ENCODE results near the gene TMEM167B. TPM values are rescaled to one million over a fixed set of nuclear protein-coding genes. Genes with fewer than 3 reads are reported as not detected.
"Not testable (repeated sequence)": the region's sequence is repeated elsewhere in the genome, so short reads cannot be mapped to it uniquely, and the experiment has no call there.

Gene TMEM167B
- total RNA-seq, 1 experiment from 2014 or later: 21.4 TPM

GRCh38 chr1:109142260-109142659 lies 51.7 kb downstream of the TMEM167B start:
- ChIA-PET CTCF (no interaction called here), RAD21 (ENCODE audit: low non-redundant PET in 1 of 2, low total read pairs in 2 of 2, uncharacterized antibody in 2 of 2, unreplicated experiment in 2 of 2) (no interaction called here), POLR2A (no interaction called here)
- ATAC-seq: no peak
- Histone ChIP-seq H3K27ac (ENCODE audit: low read depth, low read length) (no peak overlapping the region), H3K36me3 (ENCODE audit: control insufficient read depth in 1 of 2, insufficient read depth in 2 of 2, low read length in 2 of 2) (no peaks in the 10 kb centered on the region), H3K9ac (ENCODE audit: low read length) (no peak overlapping the region), H4K20me1 (ENCODE audit: insufficient read depth) (no peaks in the 10 kb centered on the region), H3K79me2 (ENCODE audit: insufficient read depth, low read length) (no peaks in the 10 kb centered on the region), H3K4me3 (replicated peaks in 1 of 2; ENCODE audit: low read depth in 1 of 2, low read length in 2 of 2) (no peak overlapping the region), H3K4me1 (ENCODE audit: control insufficient read depth in 1 of 2, insufficient read depth in 2 of 2, low read length in 2 of 2) (no peaks in the 10 kb centered on the region), H2AFZ (ENCODE audit: low read depth, low read length, poor library complexity, severe bottlenecking) (no peak overlapping the region), H3K9me2 (ENCODE audit: insufficient read depth) (no peaks in the 10 kb centered on the region), H3K4me2 (ENCODE audit: low read length) (no peak overlapping the region), H3K9me3 (ENCODE audit: control insufficient read depth in 1 of 2, insufficient read depth in 1 of 2, low read depth in 1 of 2, low read length in 2 of 2) (no peaks in the 10 kb centered on the region), H3K27me3 (ENCODE audit: insufficient read depth, low read length) (no peaks in the 10 kb centered on the region)
- DNase-seq (ENCODE audit: low read depth, low spot score): no peak
- intact Hi-C loops (cut with micrococcal nuclease): no loop called here
- no TSS peak for BruUV-seq (replicated peaks)
- TF ChIP-seq SP1 (IDR thresholded peaks at IDR 0.05; ENCODE audit: low read depth) (no peak), RAD21 (IDR thresholded peaks at IDR 0.05; ENCODE audit: low read depth) (no peak), JUND (IDR thresholded peaks at IDR 0.05) (no peak), CEBPB (IDR thresholded peaks at IDR 0.05; ENCODE audit: low read depth) (no peak), MAX (IDR thresholded peaks at IDR 0.05) (no peak), SIN3A (IDR thresholded peaks at IDR 0.05; ENCODE audit: low read depth) (no peak), ZFX (IDR thresholded peaks at IDR 0.05) (no peak), TCF7L2 (IDR thresholded peaks at IDR 0.05; ENCODE audit: borderline replicate concordance, extremely low read depth, insufficient read depth, insufficient read length) (no peak), POLR2A (IDR thresholded peaks at IDR 0.05; ENCODE audit: borderline replicate concordance, extremely low read depth, insufficient read depth, insufficient read length) (no peak), CBX3 (IDR thresholded peaks at IDR 0.05; ENCODE audit: low read depth) (no peak), FOSL1 (IDR thresholded peaks at IDR 0.05; ENCODE audit: low read depth) (no peak), YY1 (IDR thresholded peaks at IDR 0.05; ENCODE audit: extremely low read depth, insufficient replicate concordance, low read depth, low read length) (no peak), EGR1 (IDR thresholded peaks at IDR 0.05; ENCODE audit: low read depth) (no peak), ELF1 (IDR thresholded peaks at IDR 0.05; ENCODE audit: borderline replicate concordance, low read depth) (no peak), ZBTB33 (IDR thresholded peaks at IDR 0.05; ENCODE audit: extremely low read depth, insufficient replicate concordance, low read length) (no peak), SRF (IDR thresholded peaks at IDR 0.05; ENCODE audit: low read depth) (no peak), ZNF274 (IDR thresholded peaks at IDR 0.05; ENCODE audit: low read depth, low read length) (no peak), EZH2phosphoT487 (IDR thresholded peaks at IDR 0.05; ENCODE audit: borderline replicate concordance) (no peak)

- BruUV-seq (replicated peaks); H3K9me3 ChIP-seq (ENCODE audit: control insufficient read depth in 1 of 2, insufficient read depth in 1 of 2, low read depth in 1 of 2, low read length in 2 of 2); ATAC-seq; H2AFZ ChIP-seq (ENCODE audit: low read depth, low read length, poor library complexity, severe bottlenecking); H3K36me3 ChIP-seq (ENCODE audit: control insufficient read depth in 1 of 2, insufficient read depth in 2 of 2, low read length in 2 of 2); H3K27me3 ChIP-seq (ENCODE audit: insufficient read depth, low read length); CTCF ChIA-PET; intact Hi-C loops (cut with micrococcal nuclease); POLR2A ChIA-PET; H3K79me2 ChIP-seq (ENCODE audit: insufficient read depth, low read length); DNase-seq (ENCODE audit: low read depth, low spot score); H4K20me1 ChIP-seq (ENCODE audit: insufficient read depth); H3K9ac ChIP-seq (ENCODE audit: low read length); H3K27ac ChIP-seq (ENCODE audit: low read depth, low read length); H3K4me3 ChIP-seq (replicated peaks in 1 of 2; ENCODE audit: low read depth in 1 of 2, low read length in 2 of 2); H3K4me2 ChIP-seq (ENCODE audit: low read length); H3K4me1 ChIP-seq (ENCODE audit: control insufficient read depth in 1 of 2, insufficient read depth in 2 of 2, low read length in 2 of 2); H3K9me2 ChIP-seq (ENCODE audit: insufficient read depth); RAD21 ChIA-PET (ENCODE audit: low non-redundant PET in 1 of 2, low total read pairs in 2 of 2, uncharacterized antibody in 2 of 2, unreplicated experiment in 2 of 2): not testable (repeated sequence)
Measured at GRCh38 chr1:109142725-109143124, 52.2 kb downstream of the TMEM167B start.
